KOPT-K1 (cell line): Measurements from ENCODE around the gene VN1R4.
"Not testable (repeated sequence)": the region's sequence is repeated elsewhere in the genome, so short reads cannot be mapped to it uniquely, and the experiment has no call there.

Source experiments
- H3K27ac ChIP-seq: fragments of 200-600 bp; sonication (generic); 2 replicates; pipeline ENCODE4 v1.5.1; 2016; ENCODE audit warnings: antibody characterized with exemption, mild to moderate bottlenecking, low read depth, low read length; ENCODE audit not compliant: poor library complexity, severe bottlenecking
- H3K36me3 ChIP-seq: fragments of 200-600 bp; sonication (generic); 2 replicates; pipeline ENCODE4 v1.5.1; 2017; ENCODE audit warnings: antibody characterized with exemption, mild to moderate bottlenecking, low read length, moderate library complexity; ENCODE audit not compliant: insufficient read depth
- H3K9me3 ChIP-seq: fragments of 200-600 bp; sonication (generic); 2 replicates; pipeline ENCODE4 v1.5.1; 2017; ENCODE audit warnings: antibody characterized with exemption, low read length, mild to moderate bottlenecking; ENCODE audit not compliant: insufficient read depth, poor library complexity, severe bottlenecking

VN1R4 gene

GRCh38 chr19:53246498-53246897 is 21.0 kb downstream of the VN1R4 start:
- Histone ChIP-seq H3K36me3 (peaks cover 29% of the 10 kb centered on the region), H3K9me3 (peaks cover 59% of the 10 kb centered on the region)

GRCh38 chr19:53237114-53237777 is 30.3 kb downstream of the VN1R4 start:
- H3K27ac ChIP-seq: no peak overlapping the region
- H3K9me3 ChIP-seq: peaks cover 98% of the 10 kb centered on the region
- H3K36me3 ChIP-seq: peaks cover 25% of the 10 kb centered on the region

More at GRCh38 chr19:53246498-53246897, 21.0 kb downstream of the VN1R4 start:
- H3K27ac ChIP-seq: no peak overlapping the region

GRCh38 chr19:53224606-53225005 is 42.9 kb downstream of the VN1R4 start:
- H3K36me3 ChIP-seq: no peaks in the 10 kb centered on the region
- H3K27ac ChIP-seq: no peak overlapping the region
- H3K9me3 ChIP-seq: peaks cover 62% of the 10 kb centered on the region

GRCh38 chr19:53222716-53223115 is 44.8 kb downstream of the VN1R4 start:
- peaks cover 61% of the 10 kb centered on the region for H3K9me3 ChIP-seq
- not testable (repeated sequence) for H3K36me3 ChIP-seq, H3K27ac ChIP-seq
